ENCODE data around the gene ANKRD12. TPM values are rescaled to one million over a fixed set of nuclear protein-coding genes. Genes with fewer than 3 reads are reported as not detected.

The ANKRD12 gene
- total and polyA plus RNA-seq, 7 donors: 5.1 to 132 (median 88.5) TPM

GRCh38 chr18:9147440-9148202 lies 11.0 kb downstream of the ANKRD12 start:
- H3K27ac ChIP-seq: peak overlapping the region in 3 of 4 donors; percentile 14 to 44 (median 42)
- peaks cover 0 to 98% (median 70%) of the 10 kb centered on the region in 4 donors for H3K4me1 ChIP-seq
- WGBS, 2 donors: 25 to 29% methylated on average over 1 of the region's 1 CpG

DNA sequence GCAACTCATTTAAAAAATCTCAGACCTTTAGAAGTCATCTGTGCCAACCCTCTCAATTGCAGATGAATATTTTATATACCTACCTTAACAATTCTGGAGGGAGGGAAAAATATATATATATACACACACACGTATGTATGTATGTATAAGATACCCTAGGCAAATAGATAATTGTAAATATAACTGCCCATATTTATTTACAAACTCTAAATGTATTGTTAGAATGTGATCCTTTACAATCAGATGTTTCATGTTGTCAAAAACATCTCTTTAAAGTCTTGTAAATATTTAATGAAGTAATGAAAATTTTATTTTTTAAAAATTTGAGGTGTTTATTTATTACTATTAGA lies 11.6 kb downstream of the ANKRD12 start:
- no peaks in the 10 kb centered on the region for H3K9me3 ChIP-seq
- H3K4me3 ChIP-seq: no peak overlapping the region
- no peak for DNase-seq
- peaks cover 0 to 98% (median 70%) of the 10 kb centered on the region in 4 donors for H3K4me1 ChIP-seq
- peak overlapping the region in 1 of 4 donors; percentile 44 for H3K27ac ChIP-seq
- no peaks in the 10 kb centered on the region for H3K27me3 ChIP-seq
- intact Hi-C loops (cut with DNase I): loop anchor here (1.0 to 5.0 kb wide), 2 partner anchors 75 to 156 kb away; no protein-coding TSS in a partner anchor
- no peaks in the 10 kb centered on the region for H3K36me3 ChIP-seq
- WGBS, 2 donors: 12 to 53% methylated on average over 1 of the region's 1 CpG
- TF ChIP-seq POLR2AphosphoS5 (IDR thresholded peaks at IDR 0.05): no peak
- no peak for TF ChIP-seq EP300 (IDR thresholded peaks at IDR 0.05)
- no peak for TF ChIP-seq POLR2A (IDR thresholded peaks at IDR 0.05)
- TF ChIP-seq CTCF (IDR thresholded peaks at IDR 0.05): no peak

More at GRCh38 chr18:9147440-9148202, 11.0 kb downstream of the ANKRD12 start:
- H3K27me3 ChIP-seq: no peaks in the 10 kb centered on the region
- no peaks in the 10 kb centered on the region for H3K36me3 ChIP-seq
- H3K9me3 ChIP-seq: no peaks in the 10 kb centered on the region
- intact Hi-C loops (cut with DNase I): loop anchor here (1.0 to 5.0 kb wide), 2 partner anchors 74 to 155 kb away; no protein-coding TSS in a partner anchor
- DNase-seq: no peak
- no peak overlapping the region for H3K4me3 ChIP-seq
- TF ChIP-seq POLR2A (IDR thresholded peaks at IDR 0.05) (no peak), POLR2AphosphoS5 (IDR thresholded peaks at IDR 0.05) (peak in 1 of 4 donors; percentile 32), CTCF (IDR thresholded peaks at IDR 0.05) (peak; percentile 54 to 76 (median 70)), EP300 (IDR thresholded peaks at IDR 0.05) (no peak)

- H3K4me3 ChIP-seq: no peak overlapping the region
- 50 to 83% methylated on average over 5 of the region's 5 CpGs for WGBS, 2 donors
- H3K27ac ChIP-seq: peak overlapping the region in 1 of 4 donors; percentile 49
- H3K36me3 ChIP-seq: no peaks in the 10 kb centered on the region
- no peak for DNase-seq
- no peaks in the 10 kb centered on the region for H3K27me3 ChIP-seq
- TF ChIP-seq CTCF (IDR thresholded peaks at IDR 0.05) (no peak), EP300 (IDR thresholded peaks at IDR 0.05) (no peak), POLR2A (IDR thresholded peaks at IDR 0.05) (no peak), POLR2AphosphoS5 (IDR thresholded peaks at IDR 0.05) (no peak)
- peaks cover 0 to 95% (median 64%) of the 10 kb centered on the region in 4 donors for H3K4me1 ChIP-seq
- no peaks in the 10 kb centered on the region for H3K9me3 ChIP-seq
- intact Hi-C loops (cut with DNase I): no loop called here
Observed at GRCh38 chr18:9150121-9150520, 13.5 kb downstream of the ANKRD12 start.

- intact Hi-C loops (cut with DNase I): no loop called here
- H3K27ac ChIP-seq: no peak overlapping the region
- TF ChIP-seq CTCF (IDR thresholded peaks at IDR 0.05): no peak
- no peak for TF ChIP-seq POLR2A (IDR thresholded peaks at IDR 0.05)
- TF ChIP-seq EP300 (IDR thresholded peaks at IDR 0.05): no peak
- TF ChIP-seq POLR2AphosphoS5 (IDR thresholded peaks at IDR 0.05): no peak
- H3K36me3 ChIP-seq: no peaks in the 10 kb centered on the region
- no peak for DNase-seq
- H3K27me3 ChIP-seq: no peaks in the 10 kb centered on the region
- H3K4me3 ChIP-seq: no peak overlapping the region
- no peaks in the 10 kb centered on the region for H3K9me3 ChIP-seq
- 46 to 62% methylated on average over 1 of the region's 1 CpG for WGBS, 2 donors
- H3K4me1 ChIP-seq: peaks cover 0 to 70% (median 39%) of the 10 kb centered on the region in 4 donors
Observed at GRCh38 chr18:9153256-9153655, 16.7 kb downstream of the ANKRD12 start.

Data from sigmoid colon (tissue), 7 donors.